Thyroid gland (tissue), 4 donors: ENCODE results near the gene SLC17A7. TPM values are rescaled to one million over a fixed set of nuclear protein-coding genes. Genes with fewer than 3 reads are reported as not detected.
"Not testable (repeated sequence)": the region's sequence is repeated elsewhere in the genome, so short reads cannot be mapped to it uniquely, and the experiment has no call there.

Source experiments
- DNase-seq, 2 donors: peaks; one replicate each; pipeline ENCODE4 v3.0.0-alpha.2; 2019
- H3K27ac ChIP-seq, 3 donors: fragments of 200-600 bp; sonication (generic); 1 replicate in 2 of 3; 2 replicates in 1 of 3; pipeline ENCODE4 v1.5.1; 2016 to 2019; ENCODE audit warnings: mild to moderate bottlenecking in 1 of 3, moderate library complexity in 1 of 3
- H3K27me3 ChIP-seq: fragments of 200-600 bp; sonication (generic); one replicate; pipeline ENCODE4 v1.5.1; 2019
- H3K36me3 ChIP-seq, 2 donors: fragments of 200-600 bp; sonication (generic); one replicate each; pipeline ENCODE4 v1.5.1; 2016 to 2019
- H3K4me1 ChIP-seq, 2 donors: fragments of 200-600 bp; sonication (generic); one replicate each; pipeline ENCODE4 v1.5.1; 2017 to 2019
- H3K4me3 ChIP-seq, 3 donors: fragments of 200-600 bp; sonication (generic); replicated peaks in 1 of 3; 1 replicate in 2 of 3; 2 replicates in 1 of 3; pipeline ENCODE4 v1.5.1; 2016; ENCODE audit warnings: mild to moderate bottlenecking in 1 of 3
- H3K9me3 ChIP-seq: fragments of 200-600 bp; sonication (generic); one replicate; pipeline ENCODE4 v1.5.1; 2017
- CTCF ChIP-seq, 6 experiments: fragments of 200-600 bp in 3 of 6; fragments of 450-650 bp in 3 of 6; sonication (generic) in 3 of 6; IDR thresholded peaks; one replicate each; pipeline ENCODE4 v1.5.1; 2016 to 2019; ENCODE audit warnings: antibody characterized with exemption in 6 of 6, mild to moderate bottlenecking in 2 of 6, inconsistent platforms in 1 of 6, moderate library complexity in 1 of 6
- POLR2A ChIP-seq, 2 donors: fragments of 450-650 bp; IDR thresholded peaks; one replicate each; pipeline ENCODE4 v1.6.1; 2017; ENCODE audit warnings: antibody characterized with exemption in 2 of 2, mild to moderate bottlenecking in 2 of 2, moderate library complexity in 1 of 2
- WGBS, 2 donors: methylation state at CpG; one replicate each; pipeline ENCODE4 v1.1.5; 2017; 5-methylcytosine and 5-hydroxymethylcytosine counted together
- intact Hi-C: fragments of 100-400 bp; cut with DNase I; formaldehyde crosslinking; loops from one replicate; pipeline ENCODE4 v1.15.1; 2023
- total RNA-seq, 4 donors: library from RNA; depleted of rRNA; stranded (reverse); fragments of >200 nt; gene quantifications; one replicate each; pipeline ENCODE4 v1.2.3, GENCODE V29; 2016

Gene SLC17A7
- total RNA-seq, 4 donors from 2014 or later, result 0.73 to 1.5 (median 1.3) TPM

GRCh38 chr19:49445997-49446396 is 4.7 kb upstream of the SLC17A7 start:
- H3K9me3 ChIP-seq, result no peaks in the 10 kb centered on the region
- peaks cover 0 to 5% of the 10 kb centered on the region in 2 donors for H3K36me3 ChIP-seq
- H3K4me1 ChIP-seq, result peaks cover 5 to 13% of the 10 kb centered on the region in 2 donors
- H3K4me3 ChIP-seq, result no peak overlapping the region
- WGBS, 2 donors, result 64 to 95% methylated on average over 3 of the region's 3 CpGs
- no peak for TF ChIP-seq CTCF (IDR thresholded peaks at IDR 0.05)
- TF ChIP-seq POLR2A (IDR thresholded peaks at IDR 0.05), result no peak
- DNase-seq, result no peak
- H3K27ac ChIP-seq, result no peak overlapping the region
- H3K27me3 ChIP-seq, result peaks cover 6% of the 10 kb centered on the region
- intact Hi-C loops, result no loop called here

- 75 to 76% methylated on average over 5 of the region's 5 CpGs for WGBS, 2 donors
- H3K36me3 ChIP-seq, DNase-seq, H3K4me3 ChIP-seq, H3K9me3 ChIP-seq, intact Hi-C loops, H3K27me3 ChIP-seq, H3K27ac ChIP-seq, H3K4me1 ChIP-seq: not testable (repeated sequence)
Observed at GRCh38 chr19:49444100-49444700, 2.9 kb upstream of the SLC17A7 start.

GRCh38 chr19:49443366-49444099 is 2.2 kb upstream of the SLC17A7 start:
- Histone ChIP-seq H3K9me3 (no peaks in the 10 kb centered on the region), H3K4me3 (peak overlapping the region; percentile 20 to 57 (median 51)), H3K36me3 (no peaks in the 10 kb centered on the region), H3K27me3 (peaks cover 6% of the 10 kb centered on the region), H3K4me1 (peaks cover 0 to 7% of the 10 kb centered on the region in 2 donors), H3K27ac (peak overlapping the region in 2 of 3 donors; percentile 69 to 79)
- TF ChIP-seq POLR2A (IDR thresholded peaks at IDR 0.05) (no peak), CTCF (IDR thresholded peaks at IDR 0.05) (peak; percentile 39 to 87 (median 79))
- 0 to 1% methylated on average over 41 to 46 of the region's 47 CpGs for WGBS, 2 donors
- peak; percentile 97 for DNase-seq
- intact Hi-C loops, result loop anchor here (2.0 kb wide), 1 partner anchor 51 kb away; no protein-coding TSS in a partner anchor

- Histone ChIP-seq H3K4me3 (peak overlapping the region; percentile 20 to 57 (median 51)), H3K4me1 (peaks cover 0 to 7% of the 10 kb centered on the region in 2 donors), H3K36me3 (no peaks in the 10 kb centered on the region), H3K27ac (peak overlapping the region in 2 of 3 donors; percentile 69 to 79), H3K27me3 (peaks cover 6% of the 10 kb centered on the region), H3K9me3 (no peaks in the 10 kb centered on the region)
- 2 to 4% methylated on average over 14 to 34 of the region's 43 CpGs for WGBS, 2 donors
- intact Hi-C loops, result loop anchor here (2.0 kb wide), 1 partner anchor 50 kb away; no protein-coding TSS in a partner anchor
- peak; percentile 90 to 91 for DNase-seq
- TF ChIP-seq CTCF (IDR thresholded peaks at IDR 0.05), result no peak
- peak in 1 of 2 donors; percentile 35 for TF ChIP-seq POLR2A (IDR thresholded peaks at IDR 0.05)
Observed at GRCh38 chr19:49442771-49443365, 1.5 kb upstream of the SLC17A7 start.

- H3K27me3 ChIP-seq, result peaks cover 6% of the 10 kb centered on the region
- H3K36me3 ChIP-seq, result no peaks in the 10 kb centered on the region
- no peak for TF ChIP-seq POLR2A (IDR thresholded peaks at IDR 0.05)
- no peak for TF ChIP-seq CTCF (IDR thresholded peaks at IDR 0.05)
- H3K27ac ChIP-seq, result peak overlapping the region in 2 of 3 donors; percentile 69 to 79
- H3K4me1 ChIP-seq, result peaks cover 0 to 7% of the 10 kb centered on the region in 2 donors
- peak in 1 of 2 donors; percentile 30 for DNase-seq
- intact Hi-C loops, result loop anchor here (2.0 kb wide), 1 partner anchor 50 kb away; no protein-coding TSS in a partner anchor
- peak overlapping the region in 1 of 3 donors; percentile 57 for H3K4me3 ChIP-seq
- no peaks in the 10 kb centered on the region for H3K9me3 ChIP-seq
- WGBS, 2 donors, result 11% methylated on average over 11 of the region's 11 CpGs
Observed at GRCh38 chr19:49442354-49442753, 1.0 kb upstream of the SLC17A7 start.
